GM19043 (cell line): Measurements from ENCODE around the gene CCT4.
"Not testable (repeated sequence)": the region's sequence is repeated elsewhere in the genome, so short reads cannot be mapped to it uniquely, and the experiment has no call there.

Experiments
- ATAC-seq: cut with Tn5 transposase; IDR thresholded peaks from one replicate; pipeline ENCODE4 v1.9.1; 2021; ENCODE audit warnings: low read depth; ENCODE audit not compliant: unreplicated experiment

The CCT4 gene

DNA sequence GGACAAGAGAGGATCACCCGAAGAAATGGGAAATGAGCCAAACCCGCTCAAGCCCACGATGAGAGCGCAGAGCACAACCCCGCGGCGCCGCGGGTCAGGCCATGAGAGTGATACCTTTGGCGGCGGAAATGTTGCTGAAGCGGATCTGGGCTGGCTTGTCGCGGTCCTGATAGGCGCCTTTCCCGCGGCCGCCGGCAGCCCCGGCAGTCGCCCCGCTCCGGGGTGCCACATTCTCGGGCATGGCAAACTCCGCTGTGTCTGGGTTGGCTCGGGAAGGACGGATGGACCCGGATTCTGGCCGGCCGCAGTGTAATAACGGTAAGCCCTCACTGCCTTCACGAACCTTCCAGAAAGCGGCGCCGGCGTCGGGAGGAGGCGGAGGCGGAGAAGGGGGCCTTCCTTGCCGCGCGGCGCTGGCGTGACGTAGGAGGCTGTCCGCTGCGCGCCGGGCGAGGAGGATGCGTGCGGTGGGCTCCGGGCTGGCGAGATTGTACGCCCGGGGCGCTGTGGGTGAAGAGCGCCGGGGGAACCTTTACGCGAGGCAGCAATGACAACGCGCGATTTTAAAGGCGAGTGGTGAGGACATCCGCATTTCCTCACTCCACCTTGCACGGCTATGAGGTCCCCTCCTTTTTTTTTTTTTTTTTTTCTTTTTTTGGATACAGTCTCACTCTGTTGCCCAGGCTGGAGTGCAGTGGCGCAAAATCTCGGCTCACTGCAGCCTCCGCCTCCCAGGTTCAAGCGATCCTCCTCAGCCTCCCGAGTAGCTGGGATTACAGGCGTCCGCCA is at the start of gene CCT4:
Gene CCT4, minus strand, starts transcription at position 390 of the 789 bp plus-strand sequence. Its CDS starts 149 bp downstream, at position 241.
- ATAC-seq, result peak; percentile 71

- no peak for ATAC-seq
Observed at GRCh38 chr2:61937886-61938285, 49.4 kb upstream of the CCT4 start.

DNA sequence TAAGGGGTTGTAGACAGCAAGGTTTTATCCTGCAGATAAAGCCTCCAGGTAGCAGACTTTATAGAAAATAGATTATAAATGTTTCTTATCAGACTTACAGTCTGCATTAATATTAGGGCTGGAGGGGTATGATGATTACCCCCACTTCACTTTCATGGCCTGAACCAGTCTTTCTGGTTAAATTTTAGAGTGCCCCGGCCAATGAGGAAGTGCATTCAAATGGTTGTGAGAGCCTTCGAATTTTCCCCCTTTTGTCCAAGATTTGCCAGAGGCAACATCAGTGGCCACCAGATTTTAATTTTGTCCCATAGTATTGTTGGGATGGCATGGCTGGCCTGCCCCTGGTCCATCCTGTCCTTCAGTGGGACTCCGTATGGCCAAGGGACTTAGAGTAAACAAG is 48.6 kb upstream of the CCT4 start:
- ATAC-seq, result no peak

DNA sequence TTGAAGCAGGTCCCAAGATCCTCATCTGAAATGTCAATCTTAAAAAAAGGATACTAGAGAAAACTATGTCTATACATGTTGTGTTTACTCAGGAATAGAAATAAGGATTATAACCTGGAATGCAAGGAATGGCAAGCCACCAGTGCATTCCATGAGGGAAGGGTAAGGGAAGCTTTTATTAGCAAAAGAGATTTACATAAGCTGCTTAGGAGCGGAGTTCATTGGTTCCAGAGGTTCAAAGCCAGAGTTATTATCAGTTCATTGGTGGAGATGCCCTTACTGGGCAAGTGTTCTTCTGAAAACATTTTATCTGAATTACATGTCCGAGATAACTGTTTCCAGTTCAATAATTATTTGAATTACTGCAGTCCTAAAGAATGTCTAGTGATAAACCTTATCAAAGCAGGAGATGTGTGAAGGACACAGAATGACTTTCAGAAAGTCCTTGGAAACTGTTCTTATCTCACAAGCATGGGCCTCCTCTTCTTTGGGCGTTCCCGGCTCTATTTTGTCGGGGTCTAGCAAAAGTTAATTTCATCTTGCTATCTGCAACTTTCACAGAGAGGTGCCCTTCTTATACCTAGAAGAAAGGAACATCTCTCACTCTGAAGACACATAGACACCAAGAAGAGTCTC is 40.5 kb upstream of the CCT4 start:
- ATAC-seq, result no peak

DNA sequence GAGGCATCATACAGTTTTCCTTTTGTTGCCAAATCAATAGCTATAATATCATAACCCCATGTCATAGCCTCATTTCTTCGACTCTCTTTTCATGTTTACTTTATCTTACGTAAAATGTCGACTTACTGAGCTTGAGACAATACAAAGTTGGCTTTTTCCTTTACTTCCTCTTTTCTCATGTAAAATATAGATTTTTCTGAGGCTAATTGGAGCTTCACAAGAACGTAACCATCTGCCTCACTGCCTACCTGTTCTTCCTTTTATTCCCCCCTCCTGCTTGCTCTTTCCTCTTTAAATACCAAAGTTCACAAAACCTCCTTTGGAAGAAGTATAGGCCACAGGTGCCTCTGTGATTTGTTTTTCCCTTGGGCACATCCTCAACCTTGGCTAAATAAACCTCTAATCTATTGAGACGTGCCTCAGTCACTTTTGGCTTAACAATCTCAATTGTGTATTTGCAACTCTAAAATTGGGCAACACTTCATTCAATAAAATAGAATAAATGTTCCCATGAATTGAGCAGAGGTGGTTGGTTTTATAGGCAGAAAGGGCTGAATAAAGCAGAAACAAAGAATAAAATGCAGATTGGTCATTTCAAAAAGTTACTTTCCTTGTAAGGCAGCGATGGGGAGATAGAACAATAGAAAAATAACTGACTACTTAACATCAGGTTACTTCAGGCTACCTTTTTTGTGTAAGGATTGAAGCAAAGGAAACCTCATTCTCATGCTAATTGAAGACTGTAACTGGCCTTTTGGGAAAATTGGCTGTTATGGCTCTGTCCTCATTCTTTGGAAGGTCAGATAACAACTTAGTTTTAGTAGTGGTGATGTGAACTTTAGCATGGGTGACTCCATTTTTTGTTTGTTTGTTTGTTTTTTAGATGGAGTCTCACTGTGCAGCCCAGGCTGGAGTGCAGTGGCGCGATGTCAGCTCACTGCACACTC is 38.3 kb upstream of the CCT4 start:
- no peak for ATAC-seq

- no peak for ATAC-seq
Observed at GRCh38 chr2:61924895-61925663, 36.6 kb upstream of the CCT4 start.

DNA sequence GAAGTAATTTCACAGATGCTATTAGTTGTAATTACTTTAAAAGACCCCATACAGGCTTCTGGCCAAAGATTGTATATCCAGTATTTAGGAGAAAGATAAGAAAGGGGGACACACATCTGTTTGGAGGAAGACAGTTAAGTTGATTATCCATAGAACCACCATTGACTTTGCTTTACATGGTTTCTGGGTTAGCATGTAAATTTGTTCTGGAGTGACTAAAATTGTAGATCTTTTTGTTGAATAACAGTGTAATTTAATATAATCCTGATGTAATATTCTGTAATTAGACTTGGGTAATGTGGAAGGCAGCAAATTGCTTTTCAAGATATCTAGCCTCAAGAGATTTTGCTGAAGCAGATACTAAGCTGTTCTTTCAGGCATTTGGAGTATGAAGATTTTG is 34.3 kb upstream of the CCT4 start:
- no peak for ATAC-seq

GRCh38 chr2:61920548-61920947 is 32.1 kb upstream of the CCT4 start:
- ATAC-seq, result no peak

DNA sequence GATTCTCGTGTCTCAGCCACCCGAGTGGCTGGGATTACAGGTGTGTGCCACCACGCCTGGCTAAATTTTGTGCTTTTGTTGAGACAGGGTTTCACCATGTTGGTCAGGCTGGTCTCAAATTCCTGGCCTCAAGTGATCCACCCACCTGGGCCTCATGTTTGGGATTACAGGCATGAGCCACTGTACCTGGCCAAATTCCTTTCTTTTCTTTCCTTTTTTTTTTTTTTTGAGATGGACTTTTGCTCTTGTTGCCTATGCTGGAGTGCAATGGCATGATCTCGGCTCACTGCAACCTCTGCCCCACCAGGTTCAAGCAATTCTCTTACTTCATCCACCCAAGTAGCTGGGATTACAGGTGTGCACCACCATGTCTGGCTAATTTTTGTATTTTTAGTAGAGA is 26.3 kb upstream of the CCT4 start:
- ATAC-seq, result not testable (repeated sequence)

- no peak for ATAC-seq
Observed at GRCh38 chr2:61911510-61911909, 23.1 kb upstream of the CCT4 start.

DNA sequence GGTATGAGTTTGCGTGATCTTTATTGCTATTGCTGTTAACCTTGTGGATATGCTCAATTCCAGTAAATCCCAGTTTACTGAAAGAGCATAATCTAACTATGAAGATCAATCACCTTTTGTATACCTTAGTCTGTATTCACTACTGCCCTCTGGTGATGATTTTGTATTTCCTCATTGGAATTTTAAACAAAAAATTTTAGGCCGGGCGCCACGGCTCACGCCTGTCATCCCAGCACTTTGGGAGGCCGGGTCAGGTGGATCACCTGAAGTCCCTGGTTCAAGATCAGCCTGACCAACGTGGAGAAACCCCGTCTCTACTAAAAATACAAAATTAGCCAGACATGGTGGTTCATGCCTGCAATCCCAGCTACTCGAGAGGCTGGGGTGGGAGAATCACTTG is 22.1 kb upstream of the CCT4 start:
- no peak for ATAC-seq

DNA sequence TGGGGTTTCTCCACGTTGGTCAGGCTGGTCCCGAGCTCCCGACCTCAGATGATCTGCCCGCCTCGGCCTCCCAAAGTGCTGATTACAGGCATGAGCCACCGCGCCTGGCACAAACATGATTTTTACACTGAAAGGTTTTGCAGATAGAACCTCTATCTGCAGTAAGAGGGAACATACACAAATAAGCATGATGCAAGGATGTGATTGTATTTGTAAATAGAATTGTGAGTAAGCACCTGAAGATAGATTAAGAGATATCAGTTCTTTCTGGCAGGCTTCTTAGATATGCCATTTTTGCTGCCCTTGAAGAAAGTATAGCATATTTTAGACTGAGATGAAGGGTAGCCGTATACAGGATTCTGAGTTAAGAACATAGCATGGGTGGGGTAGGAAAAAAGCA is 20.7 kb upstream of the CCT4 start:
- ATAC-seq, result no peak

- ATAC-seq, result no peak
Observed at GRCh38 chr2:61906186-61906470, 17.7 kb upstream of the CCT4 start.

DNA sequence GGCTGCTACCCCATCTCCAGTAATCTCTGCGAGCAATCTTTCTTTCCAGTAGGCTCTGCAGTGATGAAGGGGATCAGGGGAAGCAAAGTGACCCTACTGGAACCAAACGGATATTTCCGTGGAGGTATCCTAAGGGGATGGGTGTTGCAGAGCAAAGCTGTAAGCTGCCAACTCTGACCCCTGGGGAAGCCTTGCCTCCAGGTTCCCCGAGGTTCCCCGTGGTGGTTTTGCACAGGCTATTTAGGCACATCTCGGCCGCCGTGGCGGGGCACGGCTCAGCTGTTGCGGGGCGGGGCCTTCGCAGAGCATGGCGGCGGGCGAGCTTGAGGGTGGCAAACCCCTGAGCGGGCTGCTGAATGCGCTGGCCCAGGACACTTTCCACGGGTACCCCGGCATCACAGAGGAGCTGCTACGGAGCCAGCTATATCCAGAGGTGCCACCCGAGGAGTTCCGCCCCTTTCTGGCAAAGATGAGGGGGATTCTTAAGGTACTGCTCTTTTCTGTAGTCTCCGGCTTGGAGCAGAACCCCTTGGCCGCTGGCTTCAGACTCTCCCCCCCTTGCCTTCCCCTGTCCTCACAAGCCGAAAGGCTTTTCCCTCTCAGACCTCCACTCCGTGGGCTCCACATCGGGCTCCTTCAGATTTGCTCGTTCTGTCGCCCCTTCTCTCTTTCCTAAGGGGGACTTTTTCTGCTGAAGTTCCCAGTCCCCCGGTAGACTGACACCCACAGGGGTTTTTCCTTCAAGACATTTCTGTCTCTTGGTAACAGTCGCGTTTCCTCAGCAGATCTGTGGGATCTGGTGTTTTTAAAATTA is 17.1 kb upstream of the CCT4 start, which contains the start of gene COMMD1:
Gene COMMD1, plus strand, starts transcription at position 303 of the 814 bp plus-strand sequence. Its CDS starts 5 bp downstream, at position 308.
- ATAC-seq, result peak; percentile 100

DNA sequence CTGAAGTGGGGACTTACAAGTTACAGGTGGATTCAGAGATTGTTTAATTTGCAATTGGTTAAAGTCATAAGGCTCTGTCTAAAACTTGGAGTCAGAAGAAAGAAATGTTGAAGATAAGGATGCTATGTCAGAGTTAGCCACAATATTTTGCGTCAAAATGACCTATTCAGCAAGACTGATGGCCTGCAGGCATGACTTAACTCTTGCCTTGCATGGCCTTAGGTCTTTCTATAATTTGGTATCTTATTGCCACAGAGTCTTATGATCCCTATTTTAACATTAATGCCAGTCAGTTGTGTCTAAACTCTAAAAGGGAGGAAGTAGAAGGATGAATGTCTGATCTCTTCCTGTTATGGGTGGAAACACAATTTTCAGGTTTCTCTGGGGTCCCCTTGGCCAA is 11.8 kb upstream of the CCT4 start:
- no peak for ATAC-seq

DNA sequence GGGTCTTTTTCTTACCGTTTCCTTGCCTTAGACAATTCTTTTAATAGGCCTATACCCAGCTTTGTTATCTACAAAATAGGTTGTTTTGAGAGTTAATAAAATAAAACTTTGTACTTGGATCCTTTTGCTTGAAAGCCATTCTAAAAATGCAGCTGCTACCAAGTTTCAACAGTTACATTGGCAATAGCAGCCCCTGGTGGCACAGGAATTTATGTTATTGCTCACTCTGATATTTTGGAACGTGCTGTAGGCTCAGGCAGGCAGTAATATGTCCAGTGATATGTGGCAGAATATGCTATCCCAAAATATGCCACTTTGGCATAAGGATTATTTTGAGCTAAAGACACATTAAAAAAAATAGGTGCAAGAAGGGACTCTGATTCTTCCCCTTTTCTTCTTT is 10.4 kb upstream of the CCT4 start:
- ATAC-seq, result no peak

DNA sequence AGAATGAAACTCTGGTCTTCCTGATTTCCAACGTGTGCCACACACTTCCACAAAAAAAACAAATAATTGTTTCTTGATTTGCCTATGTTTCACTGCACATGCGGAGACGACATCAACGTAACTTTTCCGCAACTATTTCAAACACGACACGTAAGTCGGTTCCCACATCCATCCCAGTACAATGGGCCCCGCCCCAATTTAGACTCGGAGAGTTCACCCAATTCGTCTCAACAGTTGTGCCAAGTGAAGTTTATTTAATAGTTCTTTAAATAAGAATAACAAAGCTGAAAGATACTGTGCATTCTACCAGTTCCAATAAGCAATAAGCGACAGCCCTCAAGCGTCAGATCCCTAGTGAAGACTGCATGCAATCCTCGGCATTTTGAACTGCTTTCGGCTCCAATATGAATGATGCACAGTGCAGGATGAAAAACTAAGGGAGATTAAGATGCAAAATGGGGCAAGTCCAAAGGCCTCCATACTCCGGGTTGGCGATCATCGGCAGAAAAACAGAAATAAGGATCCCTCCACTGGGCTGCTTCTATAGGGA is 664 bp downstream of the CCT4 start:
- ATAC-seq, result no peak

- no peak for ATAC-seq
Observed at GRCh38 chr2:61885896-61886603, 2.4 kb downstream of the CCT4 start.

- ATAC-seq, result no peak
Observed at GRCh38 chr2:61882850-61883249, 5.6 kb downstream of the CCT4 start.
